Activated naive CD4-positive, alpha-beta T cell treated with anti-CD3 and anti-CD28 coated beads for 36 hours (primary cell): ENCODE measurements around the gene ZFYVE19. TPM values are rescaled to one million over a fixed set of nuclear protein-coding genes. Genes with fewer than 3 reads are reported as not detected.
A peak's percentile ranks its signal among the peaks of the same experiment; 100 is the strongest.

Experiments used
- CTCF ChIA-PET: fragments of 350-600 bp; sonication (Branson Sonifier 250); formaldehyde crosslinking; loops from one replicate; lab custom pipeline; 2021; ENCODE audit warnings: antibody characterized with exemption; lab: Charles Lee
- DNase-seq: peaks from one replicate; pipeline ENCODE4 v3.0.0-alpha.2; 2020
- H3K27ac Mint-ChIP-seq: one replicate; pipeline ENCODE4 v1.8.0; 2021; ENCODE audit warnings: mild to moderate bottlenecking, mixed read lengths
- H3K27me3 Mint-ChIP-seq: one replicate; pipeline ENCODE4 v1.8.0; 2021; ENCODE audit warnings: low read depth, mixed read lengths
- H3K36me3 Mint-ChIP-seq: one replicate; pipeline ENCODE4 v1.8.0; 2021; ENCODE audit warnings: low read depth, mixed read lengths
- H3K4me1 Mint-ChIP-seq: one replicate; pipeline ENCODE4 v1.8.0; 2021; ENCODE audit warnings: low read depth, mixed read lengths
- H3K4me3 Mint-ChIP-seq: one replicate; pipeline ENCODE4 v1.8.0; 2021; ENCODE audit warnings: mild to moderate bottlenecking, moderate library complexity, mixed read lengths
- H3K9me3 Mint-ChIP-seq: one replicate; pipeline ENCODE4 v1.8.0; 2021; ENCODE audit warnings: mixed read lengths
- intact Hi-C: fragments of 100-400 bp; cut with micrococcal nuclease; formaldehyde crosslinking; loops from one replicate; pipeline ENCODE4 v1.15.1; 2023
- total RNA-seq, 2 experiments: library from RNA; stranded (reverse); gene quantifications; one replicate each; pipeline ENCODE4 v1.2.3, GENCODE V29; 2021

Gene ZFYVE19
- total RNA-seq, 2 experiments from 2014 or later, result 15.4 to 17.0 TPM

DNA sequence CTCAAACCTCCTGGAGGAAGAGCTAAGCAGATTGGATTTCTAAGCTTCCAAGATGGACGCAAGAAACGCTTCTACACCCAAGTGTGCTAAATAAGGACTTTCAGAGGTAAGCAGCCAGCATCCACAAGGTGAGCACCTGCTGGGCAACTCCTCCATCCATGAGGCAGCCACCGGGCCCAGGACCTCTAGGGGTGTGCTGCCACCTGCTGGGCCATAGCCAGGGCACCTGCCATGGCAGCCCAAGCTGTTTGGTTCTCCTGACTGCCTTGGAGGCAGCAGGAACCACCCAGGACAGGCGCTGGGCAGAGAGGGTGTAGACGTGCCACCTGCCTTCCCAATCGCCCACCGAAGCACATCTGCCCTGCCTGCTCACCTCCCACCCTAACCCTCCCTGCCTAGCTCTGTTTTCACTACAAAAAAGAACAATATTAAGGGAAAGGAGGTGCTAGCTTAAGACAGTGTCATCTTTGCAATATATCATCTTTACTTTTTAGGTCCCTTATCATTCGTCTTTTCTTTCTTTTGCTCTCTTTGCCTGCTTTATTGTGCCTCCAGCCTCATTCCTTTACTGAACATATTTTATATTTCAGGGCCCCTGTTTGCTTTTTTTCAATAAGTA, 24.2 kb upstream of the ZFYVE19 start:
- no peak overlapping the region for H3K27ac Mint-ChIP-seq
- peaks cover 18% of the 10 kb centered on the region for H3K4me1 Mint-ChIP-seq
- intact Hi-C loops, result loop anchor here (1.0 to 2.0 kb wide), 5 partner anchors 28 to 263 kb away; partner anchors contain the start of gene RMDN3
- H3K36me3 Mint-ChIP-seq, result peaks cover 7% of the 10 kb centered on the region
- CTCF ChIA-PET, result interaction anchor here (0.7 to 3.2 kb wide), 32 partner anchors 8 to 448 kb away, joined by 3 to 32 read pairs (median 6); partner anchors contain the start of genes C15orf62, CHP1, DNAJC17 and EXD1
- DNase-seq, result peak; percentile 88
- no peaks in the 10 kb centered on the region for H3K27me3 Mint-ChIP-seq
- no peaks in the 10 kb centered on the region for H3K9me3 Mint-ChIP-seq
- no peak overlapping the region for H3K4me3 Mint-ChIP-seq

DNA sequence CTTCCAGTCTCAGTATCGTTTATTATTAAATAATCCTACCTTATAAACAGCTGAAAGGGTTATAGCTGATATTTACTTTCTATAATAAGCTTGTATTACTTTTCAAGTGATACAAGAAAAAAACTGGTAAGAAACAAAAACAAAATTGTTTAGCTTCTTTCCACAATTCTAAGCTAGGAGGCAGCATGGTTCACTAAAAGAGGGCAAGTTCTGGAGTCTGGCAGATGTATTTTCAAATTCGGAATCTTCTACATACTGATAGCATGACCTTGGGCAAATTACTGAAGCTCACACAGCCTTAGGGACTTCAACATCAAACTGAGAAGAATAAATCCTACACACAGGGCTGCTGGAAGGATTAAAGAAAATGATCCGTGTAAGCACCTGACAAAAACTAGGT, 21.7 kb upstream of the ZFYVE19 start:
- Mint-ChIP-seq H3K4me1 (peaks cover 32% of the 10 kb centered on the region), H3K27me3 (no peaks in the 10 kb centered on the region), H3K36me3 (peaks cover 3% of the 10 kb centered on the region), H3K9me3 (no peaks in the 10 kb centered on the region), H3K4me3 (no peak overlapping the region), H3K27ac (no peak overlapping the region)
- intact Hi-C loops, result loop anchor here (5.0 kb wide), 1 partner anchor 88 kb away; the partner anchor contains the start of gene RAD51
- CTCF ChIA-PET, result interaction anchor here (0.6 to 2.1 kb wide), 10 partner anchors 9 to 681 kb away, joined by 3 to 7 read pairs (median 4); partner anchors contain the start of genes C15orf62 and GCHFR
- no peak for DNase-seq

DNA sequence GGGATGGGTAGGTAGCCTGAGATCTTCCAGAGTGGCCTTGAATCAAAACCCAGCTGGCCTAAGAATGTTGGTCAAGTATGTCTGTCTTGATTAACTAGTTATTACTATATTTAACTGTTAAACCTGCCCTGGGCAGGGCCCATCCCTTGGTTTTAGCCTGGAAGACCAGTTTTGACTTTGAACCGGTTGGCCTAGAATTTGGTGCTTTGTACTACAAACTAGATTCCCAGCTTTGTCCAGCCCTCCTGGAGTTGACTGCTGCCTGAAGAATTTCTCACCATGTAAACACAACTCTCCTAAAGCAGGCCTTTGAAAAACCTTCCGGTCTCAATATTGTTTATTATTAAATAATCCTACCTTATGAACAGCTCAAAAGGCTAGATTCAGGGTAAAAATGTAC, 21.1 kb upstream of the ZFYVE19 start:
- no peak overlapping the region for H3K4me3 Mint-ChIP-seq
- no peaks in the 10 kb centered on the region for H3K27me3 Mint-ChIP-seq
- H3K9me3 Mint-ChIP-seq, result no peaks in the 10 kb centered on the region
- H3K36me3 Mint-ChIP-seq, result peaks cover 3% of the 10 kb centered on the region
- intact Hi-C loops, result loop anchor here (2.0 to 5.0 kb wide), 2 partner anchors 89 to 109 kb away; partner anchors contain the start of genes RAD51 and VPS18
- H3K27ac Mint-ChIP-seq, result no peak overlapping the region
- no peak for DNase-seq
- peaks cover 32% of the 10 kb centered on the region for H3K4me1 Mint-ChIP-seq
- CTCF ChIA-PET, result interaction anchor here (0.6 to 2.1 kb wide), 12 partner anchors 9 to 680 kb away, joined by 3 to 7 read pairs (median 4); partner anchors contain the start of genes C15orf62 and GCHFR

DNA sequence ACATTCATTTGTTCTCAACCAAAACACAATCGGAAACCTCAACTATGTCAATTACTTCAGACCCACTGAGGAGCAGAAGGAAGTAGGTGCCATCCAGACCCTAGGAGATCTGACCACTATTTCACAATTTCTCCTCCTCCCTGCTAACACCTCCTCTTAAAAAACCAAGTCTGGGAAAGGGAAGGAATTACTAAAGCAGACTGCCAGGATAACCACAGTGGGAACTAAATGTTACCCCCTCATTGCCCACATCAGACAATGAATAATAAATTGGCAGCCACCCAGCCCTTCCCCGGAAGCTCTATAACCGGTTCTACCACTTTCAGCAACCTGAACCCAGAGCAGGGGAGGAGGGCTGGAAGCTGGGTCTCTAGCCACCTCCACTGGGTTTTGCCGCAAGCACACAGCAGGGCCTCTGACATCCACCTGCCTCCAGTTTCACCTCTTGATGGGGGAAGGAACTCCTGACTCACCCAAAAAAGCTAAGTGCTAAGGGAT, 19.5 kb upstream of the ZFYVE19 start:
- no peaks in the 10 kb centered on the region for H3K9me3 Mint-ChIP-seq
- H3K27ac Mint-ChIP-seq, result peak overlapping the region; percentile 50
- no peaks in the 10 kb centered on the region for H3K27me3 Mint-ChIP-seq
- H3K4me3 Mint-ChIP-seq, result no peak overlapping the region
- CTCF ChIA-PET, result interaction anchor here (0.6 to 2.1 kb wide), 7 partner anchors 16 to 107 kb away, joined by 3 to 7 read pairs (median 3); no protein-coding TSS in a partner anchor
- peaks cover 3% of the 10 kb centered on the region for H3K36me3 Mint-ChIP-seq
- DNase-seq, result peak; percentile 83
- intact Hi-C loops, result loop anchor here (1.0 to 5.0 kb wide), 4 partner anchors 20 to 193 kb away; partner anchors contain the start of genes DNAJC17, KNL1, RAD51 and VPS18
- H3K4me1 Mint-ChIP-seq, result peaks cover 33% of the 10 kb centered on the region

DNA sequence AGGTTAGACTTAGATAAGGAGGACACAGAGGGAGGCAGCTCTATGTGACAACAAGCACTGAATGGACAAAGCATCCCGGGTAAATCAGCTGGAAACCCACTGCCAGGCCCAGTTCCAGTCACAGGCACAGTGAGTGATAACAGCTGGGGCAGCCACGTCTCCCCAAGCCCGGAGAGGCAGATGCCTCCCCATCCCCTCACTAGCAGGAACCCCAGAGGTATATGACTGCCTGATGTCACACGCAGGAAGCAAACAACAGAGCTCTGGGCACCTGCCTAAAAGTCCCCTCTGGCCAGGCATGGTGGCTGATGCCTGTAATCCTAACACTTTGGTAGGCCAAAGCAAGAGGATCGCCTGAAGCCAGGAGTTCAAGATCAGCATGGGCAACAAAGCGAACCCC, 18.9 kb upstream of the ZFYVE19 start:
- Mint-ChIP-seq H3K27me3 (no peaks in the 10 kb centered on the region), H3K27ac (peak overlapping the region; percentile 50), H3K36me3 (peaks cover 1% of the 10 kb centered on the region), H3K4me3 (no peak overlapping the region), H3K9me3 (no peaks in the 10 kb centered on the region), H3K4me1 (peaks cover 31% of the 10 kb centered on the region)
- intact Hi-C loops, result loop anchor here (1.0 to 5.0 kb wide), 4 partner anchors 19 to 194 kb away; partner anchors contain the start of genes DNAJC17, KNL1, RAD51 and VPS18
- CTCF ChIA-PET, result interaction anchor here (0.6 to 1.8 kb wide), 7 partner anchors 16 to 104 kb away, joined by 3 to 5 read pairs (median 3); no protein-coding TSS in a partner anchor
- no peak for DNase-seq

DNA sequence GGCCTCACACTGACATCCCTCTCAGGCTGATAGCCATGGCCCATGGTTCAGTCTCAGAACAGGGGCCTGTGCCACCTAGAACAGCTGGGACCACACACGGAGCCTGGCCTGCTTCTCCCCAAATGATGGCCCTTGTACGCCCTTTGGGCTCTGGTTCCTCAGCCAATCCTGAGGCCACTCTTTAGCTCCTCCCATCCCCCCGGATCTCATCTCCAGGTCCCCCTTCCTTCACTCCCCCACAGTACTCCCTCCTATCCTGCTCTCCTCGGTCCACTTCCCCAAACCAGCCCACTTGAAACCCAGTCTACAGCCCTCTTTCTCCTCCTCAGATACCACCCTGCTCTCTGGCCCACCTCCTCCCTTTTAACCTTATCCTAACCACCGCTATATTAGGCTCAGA, 17.8 kb upstream of the ZFYVE19 start:
- peaks cover 1% of the 10 kb centered on the region for H3K36me3 Mint-ChIP-seq
- H3K27me3 Mint-ChIP-seq, result no peaks in the 10 kb centered on the region
- intact Hi-C loops, result loop anchor here (5.0 kb wide), 1 partner anchor 92 kb away; the partner anchor contains the start of gene RAD51
- DNase-seq, result no peak
- H3K4me3 Mint-ChIP-seq, result no peak overlapping the region
- no peak overlapping the region for H3K27ac Mint-ChIP-seq
- peaks cover 40% of the 10 kb centered on the region for H3K4me1 Mint-ChIP-seq
- CTCF ChIA-PET, result interaction anchor here (1.8 kb wide), 1 partner anchor 69 kb away, joined by 5 read pairs; no protein-coding TSS in a partner anchor
- no peaks in the 10 kb centered on the region for H3K9me3 Mint-ChIP-seq

DNA sequence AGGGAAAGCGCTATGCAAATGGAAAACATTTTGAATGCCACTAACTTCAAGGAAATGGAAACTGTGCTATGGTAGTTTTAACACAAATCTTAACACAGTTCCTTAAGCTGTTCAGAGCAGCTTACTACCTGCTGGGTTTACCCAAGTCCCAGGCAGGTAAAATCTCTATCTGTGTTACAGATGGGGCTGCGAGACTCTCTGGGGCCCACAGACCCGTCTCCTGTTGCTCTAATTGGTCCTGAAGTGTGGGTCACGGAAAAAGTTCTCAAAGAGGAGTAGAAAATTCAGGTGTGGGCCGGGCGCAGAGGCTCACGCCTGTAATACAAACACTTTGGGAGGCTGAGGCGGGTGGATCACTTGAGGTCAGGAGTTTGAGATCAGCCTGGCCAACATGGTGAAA, 16.9 kb upstream of the ZFYVE19 start:
- no peak for DNase-seq
- no peaks in the 10 kb centered on the region for H3K27me3 Mint-ChIP-seq

DNA sequence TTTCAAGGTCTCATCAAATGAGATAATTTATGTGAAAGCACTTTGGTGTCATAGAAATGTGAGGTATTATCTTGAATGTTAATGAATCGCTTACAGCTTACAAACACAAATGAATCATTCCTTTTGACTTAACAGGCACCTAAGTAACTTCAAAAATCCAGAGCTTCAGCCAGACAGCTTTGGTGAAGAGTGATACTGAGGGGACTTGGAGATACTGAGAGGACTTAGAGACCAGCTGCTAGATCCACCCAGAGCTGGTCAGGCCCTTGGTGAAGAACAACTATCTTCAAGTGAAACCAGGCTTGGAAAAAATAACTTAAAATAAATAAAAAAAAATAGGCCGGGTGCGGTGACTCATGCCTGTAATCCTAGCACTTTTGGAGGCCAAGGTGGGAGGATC, 16.2 kb upstream of the ZFYVE19 start:
- DNase-seq, result no peak
- H3K27me3 Mint-ChIP-seq, result no peaks in the 10 kb centered on the region

More for the DNA sequence above, 16.9 kb upstream of the ZFYVE19 start:
- Mint-ChIP-seq H3K27ac (no peak overlapping the region), H3K9me3 (no peaks in the 10 kb centered on the region), H3K36me3 (peaks cover 1% of the 10 kb centered on the region), H3K4me3 (no peak overlapping the region), H3K4me1 (peaks cover 40% of the 10 kb centered on the region)
- intact Hi-C loops, result loop anchor here (5.0 kb wide), 1 partner anchor 93 kb away; the partner anchor contains the start of gene RAD51
- CTCF ChIA-PET, result interaction anchor here (0.8 kb wide), 1 partner anchor 23 kb away, joined by 3 read pairs; no protein-coding TSS in a partner anchor

DNA sequence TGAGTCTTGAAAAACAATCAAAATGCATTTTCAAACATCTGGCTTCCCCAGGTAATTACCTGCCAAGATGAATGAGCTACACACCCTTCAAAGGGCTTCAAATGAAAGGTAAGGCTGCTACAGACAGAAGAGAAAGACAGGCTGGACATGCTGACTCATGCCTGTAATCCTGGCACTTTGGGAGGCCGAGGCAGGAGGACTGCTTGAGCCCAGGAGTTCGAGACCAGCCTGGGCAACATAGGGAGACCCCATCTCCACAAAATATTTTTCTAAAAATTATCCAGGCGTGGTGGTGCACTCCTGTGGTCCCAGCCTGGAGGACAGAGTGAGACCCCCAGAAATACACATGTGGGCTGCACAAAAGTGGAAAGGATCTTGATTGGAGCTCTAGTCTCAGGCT, 14.5 kb upstream of the ZFYVE19 start:
- Mint-ChIP-seq H3K27ac (no peak overlapping the region), H3K4me3 (no peak overlapping the region)

More for the DNA sequence above, 16.2 kb upstream of the ZFYVE19 start:
- H3K36me3 Mint-ChIP-seq, result peaks cover 1% of the 10 kb centered on the region
- no peak overlapping the region for H3K4me3 Mint-ChIP-seq
- CTCF ChIA-PET, result interaction anchor here (0.8 to 1.3 kb wide), 2 partner anchors 9 to 24 kb away, joined by 3 to 7 read pairs; no protein-coding TSS in a partner anchor
- peaks cover 43% of the 10 kb centered on the region for H3K4me1 Mint-ChIP-seq
- intact Hi-C loops, result no loop called here
- no peaks in the 10 kb centered on the region for H3K9me3 Mint-ChIP-seq
- H3K27ac Mint-ChIP-seq, result no peak overlapping the region

DNA sequence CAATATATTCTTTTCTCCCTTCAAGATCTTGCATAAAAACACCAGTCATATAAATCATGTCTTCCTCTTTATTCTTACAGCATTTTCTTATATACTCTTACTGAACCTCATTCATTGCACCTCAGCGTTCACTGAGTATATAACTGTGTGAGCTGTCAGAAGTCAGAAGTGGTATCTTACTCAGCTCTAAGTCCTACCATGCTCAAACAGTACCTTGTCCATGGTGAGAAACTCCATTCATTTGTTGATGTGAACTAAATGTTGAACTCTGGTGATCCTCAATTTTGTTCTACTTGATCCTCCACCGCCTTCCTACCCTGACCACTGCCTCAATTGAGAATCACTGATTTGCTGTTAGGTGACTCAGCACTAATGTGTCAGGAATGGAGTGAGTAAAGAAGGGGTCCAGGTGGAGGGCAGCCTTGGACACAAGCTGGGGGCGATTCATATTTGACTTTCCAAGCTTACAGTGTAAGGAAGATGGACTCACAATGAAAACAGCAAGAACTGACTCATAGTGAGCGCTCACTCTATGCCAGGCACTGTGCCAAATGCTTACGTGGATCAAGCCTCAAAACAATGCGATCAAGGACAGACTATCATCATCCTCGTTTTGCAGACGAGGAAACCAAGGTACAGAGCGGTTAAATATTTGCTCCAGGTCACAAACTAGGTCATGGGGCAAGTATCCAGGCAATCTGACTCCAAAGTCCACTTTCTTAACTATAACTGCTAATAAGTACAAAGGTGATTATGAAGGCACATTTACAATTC, 13.5 kb upstream of the ZFYVE19 start:
- peak; percentile 52 for DNase-seq
- Mint-ChIP-seq H3K9me3 (no peaks in the 10 kb centered on the region), H3K36me3 (peaks cover 9% of the 10 kb centered on the region), H3K4me3 (no peak overlapping the region), H3K27me3 (no peaks in the 10 kb centered on the region), H3K27ac (no peak overlapping the region), H3K4me1 (peaks cover 32% of the 10 kb centered on the region)
- CTCF ChIA-PET, result interaction anchor here (0.6 to 1.0 kb wide), 3 partner anchors 13 to 474 kb away, joined by 3 read pairs; no protein-coding TSS in a partner anchor
- intact Hi-C loops, result no loop called here

More for the DNA sequence above, 14.5 kb upstream of the ZFYVE19 start:
- Mint-ChIP-seq H3K36me3 (peaks cover 1% of the 10 kb centered on the region), H3K4me1 (peaks cover 33% of the 10 kb centered on the region), H3K27me3 (no peaks in the 10 kb centered on the region), H3K9me3 (no peaks in the 10 kb centered on the region)
- intact Hi-C loops, result no loop called here
- no peak for DNase-seq
- CTCF ChIA-PET, result interaction anchor here (0.6 kb wide), 1 partner anchor 475 kb away, joined by 3 read pairs; no protein-coding TSS in a partner anchor

DNA sequence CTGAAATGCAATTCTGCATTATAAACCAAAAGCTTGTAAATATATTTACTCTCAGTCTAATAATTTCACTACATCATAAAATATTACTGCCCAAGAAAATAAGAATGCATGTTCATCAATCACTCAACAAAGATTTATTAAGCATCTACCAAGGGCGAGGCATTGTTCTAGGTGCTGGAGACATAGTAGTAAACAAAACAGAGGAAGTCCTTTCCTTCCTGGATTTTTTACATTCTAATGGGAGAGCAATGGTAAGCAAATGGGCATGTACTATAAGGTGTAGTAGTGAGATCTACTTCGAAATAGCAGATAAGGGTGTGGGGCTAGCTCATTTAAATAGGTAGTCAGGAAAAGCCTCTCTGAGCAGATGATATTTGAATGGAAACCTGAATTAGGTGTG, 10.8 kb upstream of the ZFYVE19 start:
- CTCF ChIA-PET, result no interaction called here
- intact Hi-C loops, result no loop called here
- Mint-ChIP-seq H3K36me3 (peaks cover 15% of the 10 kb centered on the region), H3K4me1 (peaks cover 39% of the 10 kb centered on the region), H3K4me3 (no peak overlapping the region), H3K27ac (no peak overlapping the region), H3K9me3 (no peaks in the 10 kb centered on the region), H3K27me3 (no peaks in the 10 kb centered on the region)
- DNase-seq, result no peak
